MCF 10A (cell line): ENCODE measurements around the gene ARHGAP21. TPM values are rescaled to one million over a fixed set of nuclear protein-coding genes. Genes with fewer than 3 reads are reported as not detected.
A peak's percentile ranks its signal among the peaks of the same experiment; 100 is the strongest.

Source experiments
- BruUV-seq: library from RNA; stranded (reverse); fragments of 400-500 nt; replicated peaks from 2 replicates; lab custom pipeline; 2021; lab: Mats Ljungman, UMichigan
- CTCF ChIA-PET: fragments of 300-600 bp; sonication (Branson Sonifier 250); formaldehyde crosslinking; extraction: SDS; loops from one replicate; lab custom pipeline; 2021; ENCODE audit warnings: antibody characterized with exemption, inconsistent platforms; lab: Yijun Ruan, JAX
- POLR2A ChIA-PET: fragments of 300-600, 350-650 bp; sonication (Branson Sonifier 250); formaldehyde crosslinking; extraction: SDS; loops from one replicate; lab custom pipeline; 2020; ENCODE audit warnings: antibody characterized with exemption, inconsistent platforms; lab: Yijun Ruan, JAX
- DNase-seq: peaks from one replicate; pipeline ENCODE4 v3.0.0-alpha.2; 2018; ENCODE audit not compliant: unreplicated experiment
- H3K27ac Mint-ChIP-seq: one replicate; pipeline ENCODE4 v1.8.0; 2022; ENCODE audit warnings: mild to moderate bottlenecking, low read depth, mixed read lengths; ENCODE audit not compliant: unreplicated experiment
- H3K27me3 Mint-ChIP-seq: one replicate; pipeline ENCODE4 v1.8.0; 2022; ENCODE audit warnings: mixed read lengths; ENCODE audit not compliant: insufficient read depth, unreplicated experiment
- H3K36me3 Mint-ChIP-seq: one replicate; pipeline ENCODE4 v1.8.0; 2022; ENCODE audit warnings: mild to moderate bottlenecking, moderate library complexity, mixed read lengths; ENCODE audit not compliant: insufficient read depth, unreplicated experiment
- H3K4me1 Mint-ChIP-seq: one replicate; pipeline ENCODE4 v1.8.0; 2022; ENCODE audit warnings: mixed read lengths; ENCODE audit not compliant: insufficient read depth, unreplicated experiment
- H3K4me3 Mint-ChIP-seq: one replicate; pipeline ENCODE4 v1.8.0; 2022; ENCODE audit warnings: mild to moderate bottlenecking, moderate library complexity, mixed read lengths; ENCODE audit not compliant: unreplicated experiment
- H3K9me3 Mint-ChIP-seq: one replicate; pipeline ENCODE4 v1.8.0; 2022; ENCODE audit warnings: mixed read lengths; ENCODE audit not compliant: unreplicated experiment
- intact Hi-C: fragments of 100-400 bp; cut with micrococcal nuclease; formaldehyde crosslinking; loops from 2 replicates; pipeline ENCODE4 v1.14.1; 2022
- total RNA-seq: library from RNA; stranded (reverse); gene quantifications from 2 replicates; pipeline ENCODE4 v1.2.3, GENCODE V29; 2022
- TF ChIP-seq, protein P1 (sequence below): fragments of 200-600 bp; IDR thresholded peaks from one replicate; pipeline ENCODE4 v1.8.0; 2022; ENCODE audit warnings: antibody characterized with exemption, mild to moderate bottlenecking; ENCODE audit not compliant: unreplicated experiment

Gene ARHGAP21
- total RNA-seq, 1 experiment from 2014 or later: 85.1 TPM

DNA sequence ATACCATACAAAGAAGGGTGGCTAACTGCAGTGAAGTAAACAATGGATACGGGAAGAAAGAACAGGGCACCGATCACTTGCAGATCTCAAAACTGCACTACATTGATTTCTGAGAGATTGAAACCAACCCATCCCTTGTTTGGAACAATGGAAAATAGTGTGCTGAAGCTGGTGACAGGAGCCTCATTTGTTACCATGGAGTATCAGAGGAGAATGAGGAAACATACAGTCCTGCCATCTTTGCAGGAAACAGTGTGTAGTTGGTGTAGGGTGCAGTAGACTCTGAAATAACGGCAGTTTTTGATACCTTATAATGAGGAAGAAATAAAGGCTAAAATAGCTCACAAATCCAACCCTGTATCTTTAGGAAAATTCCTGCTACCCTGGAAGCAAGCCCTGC, 118.5 kb downstream of the ARHGAP21 start:
- Mint-ChIP-seq H3K4me3 (no peak overlapping the region), H3K36me3 (peaks cover 43% of the 10 kb centered on the region)

DNA sequence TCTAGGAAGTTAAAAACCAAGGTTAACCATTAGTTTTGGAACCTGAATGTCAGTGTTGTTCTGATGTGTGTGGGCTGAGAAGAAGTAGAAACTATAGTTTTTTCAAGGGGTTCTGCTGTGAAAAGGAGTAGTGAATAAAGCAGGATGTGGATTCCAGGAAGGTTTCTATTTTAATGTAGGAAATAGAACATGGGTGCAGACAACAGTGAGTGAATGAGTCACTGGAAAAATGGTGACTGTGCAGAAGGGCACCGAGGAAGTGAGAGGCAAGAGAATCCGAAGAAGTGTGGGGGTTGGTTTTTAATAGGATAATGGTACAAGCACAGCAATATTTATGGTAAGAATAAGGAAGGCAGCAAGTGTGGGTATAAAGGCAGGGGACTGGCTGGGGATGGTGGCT, 120.4 kb downstream of the ARHGAP21 start:
- intact Hi-C loops: no loop called here
- Mint-ChIP-seq H3K27ac (peak overlapping the region; percentile 78), H3K4me1 (peaks cover 9% of the 10 kb centered on the region), H3K4me3 (no peak overlapping the region), H3K9me3 (peaks cover 8% of the 10 kb centered on the region), H3K36me3 (peaks cover 61% of the 10 kb centered on the region), H3K27me3 (no peaks in the 10 kb centered on the region)
- no TSS peak for BruUV-seq
- CTCF ChIA-PET: interaction anchor here (0.6 to 5.8 kb wide), 2 partner anchors 15 to 31 kb away, joined by 4 to 48 read pairs; no protein-coding TSS in a partner anchor
- POLR2A ChIA-PET: no interaction called here
- DNase-seq: peak; percentile 34
- TF ChIP-seq, protein P1, sequence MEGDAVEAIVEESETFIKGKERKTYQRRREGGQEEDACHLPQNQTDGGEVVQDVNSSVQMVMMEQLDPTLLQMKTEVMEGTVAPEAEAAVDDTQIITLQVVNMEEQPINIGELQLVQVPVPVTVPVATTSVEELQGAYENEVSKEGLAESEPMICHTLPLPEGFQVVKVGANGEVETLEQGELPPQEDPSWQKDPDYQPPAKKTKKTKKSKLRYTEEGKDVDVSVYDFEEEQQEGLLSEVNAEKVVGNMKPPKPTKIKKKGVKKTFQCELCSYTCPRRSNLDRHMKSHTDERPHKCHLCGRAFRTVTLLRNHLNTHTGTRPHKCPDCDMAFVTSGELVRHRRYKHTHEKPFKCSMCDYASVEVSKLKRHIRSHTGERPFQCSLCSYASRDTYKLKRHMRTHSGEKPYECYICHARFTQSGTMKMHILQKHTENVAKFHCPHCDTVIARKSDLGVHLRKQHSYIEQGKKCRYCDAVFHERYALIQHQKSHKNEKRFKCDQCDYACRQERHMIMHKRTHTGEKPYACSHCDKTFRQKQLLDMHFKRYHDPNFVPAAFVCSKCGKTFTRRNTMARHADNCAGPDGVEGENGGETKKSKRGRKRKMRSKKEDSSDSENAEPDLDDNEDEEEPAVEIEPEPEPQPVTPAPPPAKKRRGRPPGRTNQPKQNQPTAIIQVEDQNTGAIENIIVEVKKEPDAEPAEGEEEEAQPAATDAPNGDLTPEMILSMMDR: no peak

More for the DNA sequence above, 118.5 kb downstream of the ARHGAP21 start:
- Mint-ChIP-seq H3K4me1 (peaks cover 9% of the 10 kb centered on the region), H3K27me3 (no peaks in the 10 kb centered on the region), H3K9me3 (peaks cover 8% of the 10 kb centered on the region), H3K27ac (no peak overlapping the region)
- ChIA-PET CTCF (interaction anchor here (0.6 to 5.8 kb wide), 3 partner anchors 13 to 1280 kb away, joined by 3 to 48 read pairs (median 5); no protein-coding TSS in a partner anchor), POLR2A (interaction anchor here (0.7 to 1.1 kb wide), 2 partner anchors 11 to 637 kb away, joined by 3 read pairs; no protein-coding TSS in a partner anchor)
- TF ChIP-seq, protein P1: no peak
- intact Hi-C loops: no loop called here
- BruUV-seq: no TSS peak
- no peak for DNase-seq

DNA sequence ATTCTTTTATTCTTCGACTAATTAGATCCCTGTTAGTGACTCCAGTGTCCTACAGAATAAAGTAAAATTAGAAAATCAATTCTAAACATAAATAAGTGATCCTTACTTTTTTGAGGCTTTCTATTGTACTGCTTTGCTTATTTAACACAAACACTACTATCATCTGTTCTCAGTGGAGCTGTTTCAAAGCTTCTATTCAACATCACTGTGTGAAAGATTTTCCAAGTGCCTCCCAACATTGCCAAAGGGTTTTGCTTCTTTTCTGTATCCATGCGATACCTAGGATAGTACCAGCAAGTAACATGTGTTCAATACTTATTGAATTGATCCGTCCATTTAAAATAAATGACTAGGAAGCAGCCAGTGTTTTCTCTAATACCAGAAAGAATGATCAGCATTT, 125.7 kb downstream of the ARHGAP21 start:
- DNase-seq: no peak
- no peaks in the 10 kb centered on the region for H3K27me3 Mint-ChIP-seq
- no TSS peak for BruUV-seq
- H3K36me3 Mint-ChIP-seq: peaks cover 88% of the 10 kb centered on the region
- POLR2A ChIA-PET: no interaction called here
- H3K27ac Mint-ChIP-seq: no peak overlapping the region
- H3K4me1 Mint-ChIP-seq: peaks cover 2% of the 10 kb centered on the region
- TF ChIP-seq, protein P1: no peak
- intact Hi-C loops: no loop called here
- H3K4me3 Mint-ChIP-seq: no peak overlapping the region
- H3K9me3 Mint-ChIP-seq: peaks cover under 1% of the 10 kb centered on the region
- CTCF ChIA-PET: interaction anchor here (0.7 to 0.9 kb wide), 4 partner anchors 19 to 1416 kb away, joined by 3 to 4 read pairs (median 3); no protein-coding TSS in a partner anchor

DNA sequence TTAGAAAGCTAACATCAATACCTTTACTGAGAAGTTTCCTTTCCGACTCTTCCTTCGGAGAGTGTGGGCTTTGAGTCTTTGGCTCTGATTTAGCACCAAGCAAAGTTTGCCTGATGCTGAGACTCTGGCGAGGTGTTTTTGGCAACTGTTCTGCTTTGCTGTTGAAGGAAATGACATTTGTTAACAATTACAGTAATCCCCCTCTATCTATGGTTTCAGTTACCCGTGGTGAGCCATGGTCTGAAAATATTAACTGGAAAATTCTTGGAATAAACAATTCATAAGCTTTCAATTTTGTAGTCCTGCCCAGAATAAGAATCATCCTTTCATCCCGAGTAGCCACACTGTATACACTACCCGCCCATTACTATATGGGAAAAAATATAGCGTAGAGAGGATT, 126.3 kb downstream of the ARHGAP21 start:
- DNase-seq: no peak
- ChIA-PET CTCF (interaction anchor here (0.6 to 0.9 kb wide), 3 partner anchors 14 to 277 kb away, joined by 3 read pairs; no protein-coding TSS in a partner anchor), POLR2A (interaction anchor here (0.7 to 1.1 kb wide), 2 partner anchors 9 to 11 kb away, joined by 3 to 4 read pairs; no protein-coding TSS in a partner anchor)
- Mint-ChIP-seq H3K4me3 (no peak overlapping the region), H3K27ac (no peak overlapping the region), H3K4me1 (no peaks in the 10 kb centered on the region), H3K36me3 (peaks cover 86% of the 10 kb centered on the region), H3K27me3 (no peaks in the 10 kb centered on the region), H3K9me3 (no peaks in the 10 kb centered on the region)
- no TSS peak for BruUV-seq
- intact Hi-C loops: no loop called here
- TF ChIP-seq, protein P1: no peak
